Psoas muscle (tissue), 8 donors: ENCODE data around the gene BCORL1. TPM values are rescaled to one million over a fixed set of nuclear protein-coding genes. Genes with fewer than 3 reads are reported as not detected.

ENCODE experiments used
- ATAC-seq, 4 donors: fragments of 200-7000 bp; cut with Tn5 transposase; one replicate each; pipeline ENCODE4 v1.9.1; 2020; ENCODE audit warnings: moderate library complexity in 3 of 4, mild to moderate bottlenecking in 2 of 4
- DNase-seq, 2 donors: peaks; one replicate each; pipeline ENCODE4 v3.0.0-alpha.2; 2020
- H3K27ac ChIP-seq: fragments of 200-600 bp; one replicate; pipeline ENCODE4 v1.8.0; 2022
- H3K27me3 ChIP-seq, 3 donors: fragments of 200-600 bp in 1 of 3; one replicate each; pipeline versions ENCODE4 v1.6.1 to v1.8.0; 2013 to 2022; ENCODE audit warnings: low read length in 2 of 3, mild to moderate bottlenecking in 2 of 3, moderate library complexity in 1 of 3; ENCODE audit not compliant: insufficient read depth in 3 of 3
- H3K36me3 ChIP-seq, 2 donors: fragments of 200-600 bp in 1 of 2; one replicate each; pipeline versions ENCODE4 v1.6.1 to v1.8.0; 2013 to 2022; ENCODE audit warnings: low read depth in 1 of 2, mild to moderate bottlenecking in 1 of 2, moderate library complexity in 1 of 2; ENCODE audit not compliant: insufficient read depth in 1 of 2
- H3K4me1 ChIP-seq: fragments of 200-600 bp; one replicate; pipeline ENCODE4 v1.8.0; 2022
- H3K4me3 ChIP-seq: fragments of 200-600 bp; one replicate; pipeline ENCODE4 v1.8.0; 2022; ENCODE audit warnings: mild to moderate bottlenecking
- H3K9me3 ChIP-seq: fragments of 200-600 bp; one replicate; pipeline ENCODE4 v1.8.0; 2022
- CTCF ChIP-seq: fragments of 200-600 bp; IDR thresholded peaks from one replicate; pipeline ENCODE4 v1.8.0; 2022; ENCODE audit warnings: antibody characterized with exemption
- WGBS, 3 donors: extraction: QIAGEN DNeasy Blood & Tissue Kit; methylation state at CpG; one replicate each; pipeline versions ENCODE4 v1.1.6 to v1.1.7; 2013; 5-methylcytosine and 5-hydroxymethylcytosine counted together
- intact Hi-C, 2 donors: fragments of 100-400 bp; cut with DNase I; formaldehyde crosslinking; loops; one replicate each; pipeline versions ENCODE4 v1.11.0 to v1.14.2; 2022
- polyA plus RNA-seq, 3 donors: library from polyadenylated mRNA; stranded (reverse); fragments of 200-250 nt; gene quantifications; one replicate each; pipeline ENCODE4 v1.2.3, GENCODE V29; 2013
- total RNA-seq, 4 donors: library from RNA; stranded (reverse); fragmentation: NEBNext Ultra II Directional in 2 of 4; extraction: Animal tissue kit (Norgen Biotek cat#: 25700) in 2 of 4; gene quantifications; one replicate each; pipeline versions ENCODE4 v1.2.1 to v1.2.4, GENCODE V29; 2021 to 2023
- donor health status: healthy with polysubstance abuse.
- donor health status: DM: no; HTN: no; CAD: no; lungs with moderate emphysema.
- donor health status: Bipolar disorder and iron deficiency.
- donor health status: healthy.
- donor health status: DM: yes; HTN: yes; CAD: no.
- donor health status: DM: no; HTN: no; CAD: no.
- donor health status: DM: no; HTN: no; CAD: no.
- donor health status: DM: yes; HTN: yes; CAD: no.

Gene BCORL1
- total and polyA plus RNA-seq, 7 donors = 0.96 to 6.2 (median 4.5) TPM

DNA sequence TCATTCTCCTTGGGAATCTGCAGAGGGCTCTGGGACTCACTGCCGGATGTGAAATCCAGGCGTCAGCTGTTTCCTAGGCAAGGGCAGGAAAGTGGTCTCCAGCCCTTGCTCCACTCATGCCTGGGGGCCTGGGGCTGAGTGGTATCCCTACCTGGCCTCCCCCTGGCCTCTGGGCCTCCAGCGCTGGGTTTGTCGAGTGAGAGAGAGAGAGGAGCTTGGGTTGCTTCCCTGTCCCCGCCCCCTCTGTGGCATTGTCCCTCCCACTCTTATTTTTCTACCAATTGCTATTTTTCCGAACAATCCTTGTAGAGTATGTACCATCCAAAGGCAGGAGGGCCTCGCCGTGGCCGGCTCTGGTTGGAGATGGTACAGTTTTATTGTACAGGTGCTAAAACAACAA, 74.8 kb downstream of the BCORL1 start:
- Histone ChIP-seq H3K4me1 (peaks cover 5% of the 10 kb centered on the region), H3K27ac (no peak overlapping the region), H3K9me3 (no peaks in the 10 kb centered on the region), H3K4me3 (no peak overlapping the region), H3K36me3 (peaks cover 0 to 14% of the 10 kb centered on the region in 2 donors), H3K27me3 (no peaks in the 10 kb centered on the region)
- TF ChIP-seq CTCF = no peak
- ATAC-seq = no peak
- 71 to 91% (median 71%) methylated on average over 7 to 9 of the region's 9 CpGs for WGBS, 3 donors
- DNase-seq = no peak
- intact Hi-C loops = loop anchor here in 1 of 2 donors (10.0 kb wide), 1 partner anchor 452 kb away; no protein-coding TSS in a partner anchor

- ATAC-seq = no peak
- H3K4me3 ChIP-seq = no peak overlapping the region
- peaks cover 0 to 4% (median 0%) of the 10 kb centered on the region in 3 donors for H3K27me3 ChIP-seq
- no peak for TF ChIP-seq CTCF
- no peaks in the 10 kb centered on the region for H3K9me3 ChIP-seq
- H3K36me3 ChIP-seq = no peaks in the 10 kb centered on the region
- 70 to 78% (median 72%) methylated on average over 7 of the region's 7 CpGs for WGBS, 3 donors
- peaks cover 5% of the 10 kb centered on the region for H3K4me1 ChIP-seq
- no peak for DNase-seq
- no peak overlapping the region for H3K27ac ChIP-seq
- intact Hi-C loops = loop anchor here in 1 of 2 donors (10.0 kb wide), 1 partner anchor 454 kb away; no protein-coding TSS in a partner anchor
Measured at GRCh38 chrX:130058652-130059051, 76.2 kb downstream of the BCORL1 start.

- intact Hi-C loops = loop anchor here in 1 of 2 donors (2.0 to 5.0 kb wide), 2 partner anchors 136 to 458 kb away; no protein-coding TSS in a partner anchor
- DNase-seq = peak; percentile 81 to 90
- H3K27me3 ChIP-seq = peaks cover 0 to 8% (median 0%) of the 10 kb centered on the region in 3 donors
- ATAC-seq = peak; percentile 92 to 97 (median 93)
- TF ChIP-seq CTCF = peak; percentile 88
- H3K27ac ChIP-seq = peak overlapping the region; percentile 46
- WGBS, 3 donors = 1 to 31% (median 3%) methylated on average over 13 to 86 of the region's 87 CpGs
- no peaks in the 10 kb centered on the region for H3K9me3 ChIP-seq
- no peaks in the 10 kb centered on the region for H3K36me3 ChIP-seq
- H3K4me1 ChIP-seq = no peaks in the 10 kb centered on the region
- H3K4me3 ChIP-seq = peak overlapping the region; percentile 65
Measured at GRCh38 chrX:130060122-130061069, 78.0 kb downstream of the BCORL1 start.

- peaks cover 0 to 8% (median 0%) of the 10 kb centered on the region in 3 donors for H3K27me3 ChIP-seq
- H3K27ac ChIP-seq = no peak overlapping the region
- intact Hi-C loops = no loop called here
- DNase-seq (no peak), ATAC-seq (no peak)
- H3K4me1 ChIP-seq = no peaks in the 10 kb centered on the region
- no peaks in the 10 kb centered on the region for H3K9me3 ChIP-seq
- H3K4me3 ChIP-seq = no peak overlapping the region
- no peak for TF ChIP-seq CTCF
- WGBS, 3 donors = 84 to 94% (median 84%) methylated on average over 7 to 15 of the region's 15 CpGs
- H3K36me3 ChIP-seq = no peaks in the 10 kb centered on the region
Measured at GRCh38 chrX:130066975-130067615, 84.7 kb downstream of the BCORL1 start.
